Measurements from ENCODE around the gene AEN.

AEN gene

GRCh38 chr15:88613074-88613944 is 7.8 kb upstream of the AEN start:
- no peak for DNase-seq

- DNase-seq = no peak
Measured at GRCh38 chr15:88615303-88616107, 5.6 kb upstream of the AEN start.

- DNase-seq = no peak
Measured at GRCh38 chr15:88616240-88616639, 4.9 kb upstream of the AEN start.

- DNase-seq = no peak
Measured at GRCh38 chr15:88617031-88617722, 4.0 kb upstream of the AEN start.

- no peak for DNase-seq
Measured at GRCh38 chr15:88617790-88618189, 3.4 kb upstream of the AEN start.

- DNase-seq = no peak
Measured at GRCh38 chr15:88618686-88619085, 2.5 kb upstream of the AEN start.

GRCh38 chr15:88619796-88620195 is 1.3 kb upstream of the AEN start:
- DNase-seq = no peak

GRCh38 chr15:88621789-88622604 is 857 bp downstream of the AEN start:
- DNase-seq = no peak

- DNase-seq = no peak
Measured at GRCh38 chr15:88622605-88622975, 1.4 kb downstream of the AEN start.

GRCh38 chr15:88623061-88623460 is 1.9 kb downstream of the AEN start:
- DNase-seq = no peak

GRCh38 chr15:88623632-88624031 is 2.5 kb downstream of the AEN start:
- no peak for DNase-seq

- no peak for DNase-seq
Measured at GRCh38 chr15:88624156-88624970, 3.2 kb downstream of the AEN start.

- no peak for DNase-seq
Measured at GRCh38 chr15:88624971-88625490, 3.9 kb downstream of the AEN start.

- no peak for DNase-seq
Measured at GRCh38 chr15:88625943-88626741, 5.0 kb downstream of the AEN start.

- DNase-seq = no peak
Measured at GRCh38 chr15:88627463-88627862, 6.3 kb downstream of the AEN start.

- no peak for DNase-seq
Measured at GRCh38 chr15:88628018-88628654, 7.0 kb downstream of the AEN start.

- no peak for DNase-seq
Measured at GRCh38 chr15:88629071-88629470, 7.9 kb downstream of the AEN start.

- DNase-seq = no peak
Measured at GRCh38 chr15:88630141-88630721, 9.1 kb downstream of the AEN start.

GRCh38 chr15:88630798-88631463 is 9.8 kb downstream of the AEN start:
- DNase-seq = no peak
